Measurements from ENCODE around the gene NMNAT2.

NMNAT2 gene

GRCh38 chr1:183237046-183237445 is 181.1 kb downstream of the NMNAT2 start:
- DNase-seq (ENCODE audit: low read depth in 2 of 2): no peak

- no peak for DNase-seq (ENCODE audit: low read depth in 2 of 2)
Measured at GRCh38 chr1:183236158-183236725, 181.9 kb downstream of the NMNAT2 start.

DNA sequence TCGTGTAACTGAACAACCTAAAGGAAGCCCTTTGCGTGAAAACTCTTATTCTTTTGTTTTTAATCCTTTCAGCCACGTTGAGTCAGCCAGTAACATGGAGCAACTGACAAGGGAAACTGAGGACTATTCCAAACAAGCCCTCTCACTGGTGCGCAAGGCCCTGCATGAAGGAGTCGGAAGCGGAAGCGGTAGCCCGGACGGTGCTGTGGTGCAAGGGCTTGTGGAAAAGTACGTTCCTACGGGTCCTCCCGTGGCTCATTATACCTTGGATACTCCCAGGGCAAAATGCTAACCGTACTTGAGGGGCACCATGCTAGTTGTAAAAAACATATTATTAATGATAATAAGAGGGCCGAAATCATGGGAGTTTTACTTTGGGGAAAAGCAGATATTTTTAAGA is 182.7 kb downstream of the NMNAT2 start:
- DNase-seq (ENCODE audit: low read depth in 2 of 2): no peak

DNA sequence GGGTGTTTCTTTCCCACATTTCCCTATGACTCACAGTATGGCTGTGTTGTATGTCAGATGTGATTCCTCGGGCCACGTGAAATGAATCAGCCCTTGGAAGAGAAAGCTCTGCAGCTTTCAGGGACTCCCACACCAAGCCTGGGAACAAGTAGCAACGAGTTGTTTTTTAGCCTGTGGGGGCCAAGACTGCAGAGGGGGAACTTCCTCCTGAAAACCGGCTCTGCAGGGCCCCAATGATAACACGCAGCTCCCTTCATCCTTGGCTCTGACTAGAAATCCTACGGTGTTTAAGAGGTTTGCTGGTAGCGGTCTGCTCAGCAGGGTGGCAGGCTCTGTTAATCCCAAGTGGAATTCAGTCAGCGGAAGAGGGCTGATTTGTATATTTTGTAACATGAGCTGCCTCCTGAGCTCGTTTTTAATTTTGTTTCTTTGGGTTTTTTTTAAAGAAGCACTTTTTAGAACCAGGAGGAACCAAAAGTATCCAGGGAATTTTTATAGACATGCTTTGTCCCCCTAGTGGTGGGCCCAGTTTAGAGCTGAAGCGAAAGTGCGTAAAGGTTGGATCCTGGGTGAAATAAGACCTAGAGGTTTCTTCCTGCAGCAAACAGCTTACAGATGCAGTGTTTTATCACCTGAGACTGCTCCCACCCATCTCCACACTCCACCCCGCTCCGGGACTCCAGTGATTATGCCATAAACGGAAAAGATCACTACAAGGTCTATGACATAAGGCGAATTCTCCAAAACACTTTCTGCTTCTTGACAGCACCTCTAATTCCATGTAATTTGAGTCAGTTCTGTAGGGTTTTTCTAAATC is 183.3 kb downstream of the NMNAT2 start:
- no peak for DNase-seq (ENCODE audit: low read depth in 2 of 2)

- no peak for DNase-seq (ENCODE audit: low read depth in 2 of 2)
Measured at GRCh38 chr1:183233113-183233512, 185.1 kb downstream of the NMNAT2 start.

DNA sequence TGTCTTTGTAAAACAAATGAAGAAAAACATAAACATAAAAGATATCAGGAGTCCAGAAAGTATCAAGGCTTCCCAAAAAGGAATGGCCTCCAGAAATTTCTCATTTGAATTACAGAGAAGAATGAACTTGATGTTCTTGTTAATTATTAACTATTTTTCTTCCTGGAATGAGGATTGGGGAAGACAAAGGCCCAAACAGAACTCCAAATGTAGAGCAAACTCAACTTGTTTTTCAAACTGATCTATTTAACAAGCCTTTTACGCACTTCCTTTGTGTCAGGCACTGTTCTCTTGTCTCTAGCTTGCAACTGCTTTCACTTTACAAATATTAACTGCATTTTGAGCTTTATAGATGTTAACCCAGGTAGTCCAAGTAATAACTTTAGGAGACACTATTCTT is 186.6 kb downstream of the NMNAT2 start:
- DNase-seq (ENCODE audit: low read depth in 2 of 2): no peak

DNA sequence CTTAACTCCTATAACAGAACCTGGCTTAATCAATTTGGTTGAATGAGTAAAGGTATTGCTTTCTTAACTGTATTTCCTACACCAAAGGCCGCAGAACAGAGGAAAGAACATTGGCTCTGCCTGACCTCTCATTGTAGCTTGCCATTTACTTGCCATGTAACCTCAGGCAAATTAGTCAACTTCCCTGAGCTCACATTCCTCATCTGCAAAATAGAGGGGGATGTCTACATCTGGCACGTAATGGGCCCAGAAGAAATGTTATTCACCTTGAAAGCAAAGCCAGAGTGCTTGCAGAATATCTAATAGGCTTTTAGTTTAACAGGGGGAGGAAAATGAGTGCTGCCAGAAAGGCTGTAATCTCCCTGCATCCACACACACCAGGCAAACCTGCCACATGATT is 187.8 kb downstream of the NMNAT2 start:
- DNase-seq (ENCODE audit: low read depth in 2 of 2): no peak

DNA sequence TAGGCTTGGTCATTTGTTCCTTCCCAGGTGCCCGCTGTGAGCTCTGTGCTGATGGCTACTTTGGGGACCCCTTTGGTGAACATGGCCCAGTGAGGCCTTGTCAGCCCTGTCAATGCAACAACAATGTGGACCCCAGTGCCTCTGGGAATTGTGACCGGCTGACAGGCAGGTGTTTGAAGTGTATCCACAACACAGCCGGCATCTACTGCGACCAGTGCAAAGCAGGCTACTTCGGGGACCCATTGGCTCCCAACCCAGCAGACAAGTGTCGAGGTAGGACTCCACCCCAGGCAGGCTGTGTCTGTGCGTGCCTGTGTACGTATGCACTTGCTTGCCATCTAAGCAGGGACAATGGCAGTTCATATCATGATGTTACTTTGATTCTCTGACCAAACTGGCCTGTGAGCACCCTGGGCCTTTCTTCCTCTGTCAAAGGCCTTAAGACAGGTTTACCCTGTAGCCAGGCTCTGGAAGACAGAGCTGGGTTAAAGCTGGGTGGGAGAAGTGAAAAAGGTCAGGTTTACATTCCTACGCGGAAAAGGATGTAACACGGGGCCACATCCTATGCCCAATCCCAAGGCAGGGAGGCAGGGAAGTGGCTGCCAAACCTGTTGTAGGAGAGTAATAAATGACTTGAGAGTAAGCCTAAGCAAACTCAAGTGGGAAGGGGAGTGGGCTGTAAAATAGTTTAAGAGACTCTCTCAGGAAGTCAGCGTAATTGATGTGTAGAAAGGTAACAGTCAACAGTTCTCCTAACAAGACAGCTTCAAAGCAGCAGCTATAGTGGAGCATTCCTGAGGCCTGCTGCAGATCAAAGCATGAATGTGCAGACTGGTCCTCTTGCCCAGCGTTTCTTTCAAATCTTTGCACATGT is 189.6 kb downstream of the NMNAT2 start:
- DNase-seq (ENCODE audit: low read depth in 2 of 2): no peak

DNA sequence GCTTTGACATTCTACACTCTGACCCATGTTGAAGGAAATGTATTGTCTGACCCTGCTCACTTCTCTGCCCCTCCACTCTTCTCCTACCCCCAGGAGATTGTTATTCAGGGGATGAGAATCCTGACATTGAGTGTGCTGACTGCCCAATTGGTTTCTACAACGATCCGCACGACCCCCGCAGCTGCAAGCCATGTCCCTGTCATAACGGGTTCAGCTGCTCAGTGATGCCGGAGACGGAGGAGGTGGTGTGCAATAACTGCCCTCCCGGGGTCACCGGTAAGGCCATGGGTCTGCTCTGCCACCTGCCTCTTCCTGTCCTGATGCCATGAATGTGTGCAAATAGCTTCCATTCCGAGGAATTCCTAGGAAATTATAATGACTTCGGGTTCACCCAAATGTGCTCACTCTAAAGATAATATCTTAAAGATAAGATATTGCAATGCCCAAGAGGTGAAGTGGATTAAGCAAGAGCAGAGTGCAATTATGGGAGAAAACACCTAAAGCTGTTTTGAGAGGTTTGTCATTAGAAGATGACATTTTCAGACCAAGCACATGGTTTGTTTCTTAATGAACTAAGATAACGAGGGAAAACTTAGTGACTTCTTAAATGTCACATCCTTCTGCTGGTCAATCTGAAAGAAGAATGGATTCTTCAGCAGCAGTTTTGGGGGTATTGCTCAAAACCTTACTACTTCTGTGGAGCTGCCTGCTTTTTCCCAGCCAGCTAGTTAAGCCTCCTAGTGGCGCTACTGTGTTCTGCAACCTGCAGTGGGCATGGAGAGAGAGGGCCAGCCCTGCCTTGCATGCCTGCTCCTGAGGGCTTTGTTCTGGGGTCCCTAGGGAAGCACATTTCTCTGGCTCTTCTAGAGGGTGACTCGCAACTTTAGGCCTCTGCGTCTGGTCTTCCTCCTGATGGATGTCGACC is 190.5 kb downstream of the NMNAT2 start:
- peak in 1 of 2 donors; percentile 38 for DNase-seq (ENCODE audit: low read depth in 2 of 2)

GRCh38 chr1:183226963-183227362 is 191.2 kb downstream of the NMNAT2 start:
- no peak for DNase-seq (ENCODE audit: low read depth in 2 of 2)

DNA sequence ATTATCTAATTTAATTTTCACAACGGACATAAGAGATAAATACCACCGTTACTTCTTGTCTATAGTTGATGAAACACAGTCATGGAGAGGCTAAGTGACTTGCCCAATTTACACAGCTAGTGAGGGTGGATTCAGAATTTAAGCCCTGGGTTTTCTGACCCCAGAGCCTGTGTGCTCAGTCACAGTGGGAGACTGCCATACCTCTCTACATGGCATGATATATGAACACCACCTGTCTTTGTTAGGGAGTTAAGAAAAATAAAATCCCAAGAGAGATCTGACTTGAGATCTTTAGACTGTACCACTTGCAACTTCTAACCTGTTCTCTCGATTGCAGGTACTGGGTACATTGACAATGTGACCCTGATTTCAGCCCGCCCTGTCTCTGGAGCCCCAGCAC is 191.8 kb downstream of the NMNAT2 start:
- DNase-seq (ENCODE audit: low read depth in 2 of 2): no peak

GRCh38 chr1:183223467-183223866 is 194.7 kb downstream of the NMNAT2 start:
- DNase-seq (ENCODE audit: low read depth in 2 of 2): no peak

- DNase-seq (ENCODE audit: low read depth in 2 of 2): no peak
Measured at GRCh38 chr1:183222909-183223308, 195.3 kb downstream of the NMNAT2 start.

DNA sequence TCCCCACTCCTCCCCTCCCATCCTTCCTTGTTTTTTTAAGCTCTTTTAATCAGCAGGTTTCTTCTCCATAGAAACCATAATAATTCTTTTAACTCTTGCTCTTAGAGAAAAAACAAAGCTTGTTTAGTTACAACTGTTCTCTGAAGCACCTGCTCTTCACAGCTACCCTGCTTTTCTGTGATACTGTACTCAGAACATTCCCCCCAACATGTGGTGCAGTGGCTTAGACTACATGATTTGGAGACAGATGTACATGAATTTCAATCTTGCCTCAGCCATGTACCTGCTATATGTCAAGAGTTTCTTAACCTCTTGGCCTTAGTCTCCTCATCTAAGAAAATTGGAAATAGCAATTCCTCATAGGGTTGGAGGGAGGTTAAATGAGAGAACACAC is 198.6 kb downstream of the NMNAT2 start:
- DNase-seq (ENCODE audit: low read depth in 2 of 2): no peak

DNA sequence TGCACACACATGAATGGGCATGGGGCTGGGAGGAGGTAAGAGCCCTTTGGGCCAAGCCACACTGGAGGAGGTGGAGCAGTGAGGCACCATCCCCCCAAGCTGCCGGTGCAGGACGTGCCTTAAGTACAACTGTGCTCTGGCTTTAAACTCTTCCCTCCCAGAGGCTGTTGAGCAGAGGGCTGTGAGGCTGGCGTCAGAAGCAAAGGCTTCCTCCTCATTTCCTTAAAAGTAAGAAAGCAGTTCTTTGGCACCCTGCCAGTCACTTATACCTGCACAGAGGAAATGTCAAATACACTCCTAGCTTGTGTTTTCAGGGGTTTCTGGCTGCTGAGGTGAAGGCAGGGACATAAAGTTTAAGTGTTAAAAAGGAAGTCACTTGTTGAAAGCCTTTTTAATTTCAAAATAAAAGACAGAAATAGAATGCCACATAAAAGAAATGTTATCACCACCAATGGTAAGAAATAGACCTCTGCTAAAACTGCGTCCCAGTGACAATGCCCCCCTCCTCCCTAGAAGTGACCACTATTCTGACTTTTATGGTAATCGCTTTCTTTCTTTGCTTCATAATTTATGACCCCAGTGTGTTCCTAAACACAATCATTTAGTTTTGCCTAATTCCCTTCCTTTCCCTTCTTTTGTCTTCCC is 199.1 kb downstream of the NMNAT2 start:
- peak in 1 of 2 donors; percentile 5 for DNase-seq (ENCODE audit: low read depth in 2 of 2)

DNA sequence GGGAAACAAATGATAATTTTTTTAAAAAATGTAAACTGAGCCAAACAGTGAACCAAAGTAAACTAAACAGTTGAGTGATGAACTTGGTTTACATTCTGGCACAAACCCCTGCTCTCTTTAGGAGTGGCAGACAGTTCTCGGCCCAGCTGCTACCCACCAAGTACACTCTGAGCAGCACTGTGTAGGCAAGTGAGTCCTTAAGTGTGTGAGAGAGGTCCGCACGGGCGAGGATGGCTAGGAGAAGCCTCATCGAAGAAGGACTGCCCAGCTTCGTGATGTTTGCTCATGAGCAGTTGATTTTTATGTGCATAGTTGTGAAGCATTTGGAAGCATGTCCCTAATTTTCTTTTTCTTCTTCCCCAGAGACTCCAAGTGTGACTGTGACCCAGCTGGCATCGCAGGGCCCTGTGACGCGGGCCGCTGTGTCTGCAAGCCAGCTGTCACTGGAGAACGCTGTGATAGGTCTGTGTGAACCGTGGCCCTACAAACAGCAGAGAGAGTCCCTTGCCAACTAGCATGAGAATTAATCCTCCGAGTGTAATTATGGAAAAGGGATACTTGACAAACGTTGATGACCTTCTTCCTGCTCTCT is 200.1 kb downstream of the NMNAT2 start:
- DNase-seq (ENCODE audit: low read depth in 2 of 2): no peak

- no peak for DNase-seq (ENCODE audit: low read depth in 2 of 2)
Measured at GRCh38 chr1:183215936-183216335, 202.2 kb downstream of the NMNAT2 start.

DNA sequence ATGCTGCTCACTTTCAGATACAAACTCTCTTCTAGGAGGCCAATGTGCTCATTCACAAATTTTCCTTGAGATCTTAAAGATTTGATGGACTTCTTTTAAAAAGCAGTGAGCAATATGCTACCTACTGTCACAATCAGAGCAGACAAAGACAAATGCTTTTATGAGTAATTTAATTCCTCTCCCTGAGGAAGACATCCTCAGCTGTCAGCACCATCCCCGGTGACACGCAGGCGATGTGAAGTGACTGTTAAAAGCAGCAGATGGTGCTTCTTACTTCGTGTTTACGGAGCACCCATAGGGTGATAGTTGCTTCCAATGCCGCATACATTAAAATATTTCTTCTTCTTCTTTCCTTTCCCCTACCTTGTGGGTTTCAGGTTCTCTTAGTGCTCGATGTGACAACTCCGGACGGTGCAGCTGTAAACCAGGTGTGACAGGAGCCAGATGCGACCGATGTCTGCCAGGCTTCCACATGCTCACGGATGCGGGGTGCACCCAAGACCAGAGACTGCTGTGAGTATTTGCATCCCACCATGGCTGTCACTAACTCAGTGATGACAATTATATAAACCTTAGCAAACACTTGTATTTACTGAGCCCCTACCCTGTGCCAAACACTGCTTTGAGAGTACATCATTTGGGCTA is 203.0 kb downstream of the NMNAT2 start:
- DNase-seq (ENCODE audit: low read depth in 2 of 2): no peak

GRCh38 chr1:183214021-183214970 is 203.9 kb downstream of the NMNAT2 start:
- DNase-seq (ENCODE audit: low read depth in 2 of 2): no peak
